GM21717 (cell line): Measurements from ENCODE around the gene NLGN3.
"Not testable (repeated sequence)": the region's sequence is repeated elsewhere in the genome, so short reads cannot be mapped to it uniquely, and the experiment has no call there.

Experiments
- ATAC-seq: cut with Tn5 transposase; IDR thresholded peaks from one replicate; pipeline ENCODE4 v1.9.1; 2021; ENCODE audit warnings: mild to moderate bottlenecking, moderate library complexity; ENCODE audit not compliant: unreplicated experiment

The NLGN3 gene

GRCh38 chrX:71168134-71168533 is 23.5 kb downstream of the NLGN3 start:
- no peak for ATAC-seq

DNA sequence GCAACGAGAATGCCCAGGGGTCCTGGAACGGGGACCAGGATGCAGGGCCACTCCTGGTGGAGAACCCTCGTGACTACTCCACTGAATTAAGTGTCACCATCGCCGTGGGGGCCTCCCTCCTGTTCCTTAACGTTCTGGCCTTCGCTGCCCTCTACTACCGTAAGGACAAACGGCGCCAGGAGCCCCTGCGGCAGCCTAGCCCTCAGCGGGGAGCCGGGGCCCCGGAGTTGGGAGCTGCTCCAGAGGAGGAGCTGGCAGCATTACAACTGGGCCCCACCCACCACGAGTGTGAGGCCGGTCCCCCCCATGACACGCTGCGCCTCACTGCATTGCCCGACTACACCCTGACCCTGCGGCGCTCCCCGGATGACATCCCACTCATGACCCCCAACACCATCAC is 24.9 kb downstream of the NLGN3 start:
- no peak for ATAC-seq

- no peak for ATAC-seq
Observed at GRCh38 chrX:71170660-71171059, 26.0 kb downstream of the NLGN3 start.

- no peak for ATAC-seq
Observed at GRCh38 chrX:71171110-71171801, 26.6 kb downstream of the NLGN3 start.

DNA sequence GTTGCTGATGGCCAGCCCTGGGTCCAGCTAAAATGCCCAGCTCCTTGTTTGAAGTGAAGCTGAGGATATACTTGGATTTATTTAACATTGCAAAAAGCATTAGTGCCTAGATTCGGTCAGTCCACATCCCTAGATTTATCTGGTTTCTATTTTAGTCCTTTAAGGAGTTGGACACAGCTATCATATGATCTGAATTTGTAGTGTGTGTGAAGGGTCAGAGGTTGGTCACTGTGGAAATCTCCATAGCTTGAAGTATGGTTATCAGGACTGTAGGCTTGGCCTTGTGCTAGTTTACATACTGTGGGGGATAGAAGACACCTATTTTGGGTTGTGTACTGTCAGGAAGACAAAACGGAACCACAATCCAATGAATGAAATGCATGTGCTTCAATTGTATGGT is 28.8 kb downstream of the NLGN3 start:
- ATAC-seq = no peak

GRCh38 chrX:71174795-71175194 is 30.2 kb downstream of the NLGN3 start:
- no peak for ATAC-seq

DNA sequence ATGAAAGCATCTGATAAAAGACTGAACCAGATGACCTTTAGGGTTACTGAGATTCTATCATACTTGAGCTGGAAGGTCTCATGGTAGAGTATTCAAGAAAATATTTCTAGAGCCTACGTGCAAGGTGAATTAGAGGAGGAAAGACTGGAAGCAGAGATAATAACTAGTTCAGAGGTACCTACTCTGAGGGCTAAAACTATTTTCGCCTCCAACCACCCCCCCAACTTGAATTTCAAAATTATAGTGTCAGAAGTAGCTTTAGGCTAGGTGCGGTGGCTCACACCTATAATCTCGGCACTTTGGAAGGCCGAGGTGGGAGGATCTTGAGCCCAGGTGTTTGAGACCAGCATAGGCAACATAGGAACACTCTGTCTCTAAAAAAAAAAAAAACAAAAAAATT is 30.9 kb downstream of the NLGN3 start:
- no peak for ATAC-seq

- ATAC-seq = no peak
Observed at GRCh38 chrX:71177327-71177726, 32.7 kb downstream of the NLGN3 start.

DNA sequence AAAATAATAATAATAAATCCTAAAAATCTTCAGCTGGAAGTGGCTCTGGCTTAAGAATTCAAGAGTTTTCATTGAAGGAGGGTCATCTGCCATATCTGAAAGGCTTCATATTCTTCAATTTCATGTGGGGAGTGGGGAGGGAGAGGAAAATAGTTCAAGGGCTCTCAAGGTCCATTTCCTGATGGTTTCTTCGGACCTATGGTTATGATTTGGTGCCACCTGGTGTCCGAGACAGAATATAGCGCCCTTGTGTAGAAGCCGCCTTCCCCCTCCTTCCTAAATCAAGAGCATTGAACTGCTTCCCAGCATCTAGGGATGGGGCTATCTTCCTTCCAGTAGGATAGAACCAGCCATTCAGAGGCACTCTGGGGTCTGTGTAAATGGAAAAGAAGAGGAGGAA is 34.3 kb downstream of the NLGN3 start:
- no peak for ATAC-seq

GRCh38 chrX:71180579-71181265 is 36.1 kb downstream of the NLGN3 start:
- not testable (repeated sequence) for ATAC-seq

DNA sequence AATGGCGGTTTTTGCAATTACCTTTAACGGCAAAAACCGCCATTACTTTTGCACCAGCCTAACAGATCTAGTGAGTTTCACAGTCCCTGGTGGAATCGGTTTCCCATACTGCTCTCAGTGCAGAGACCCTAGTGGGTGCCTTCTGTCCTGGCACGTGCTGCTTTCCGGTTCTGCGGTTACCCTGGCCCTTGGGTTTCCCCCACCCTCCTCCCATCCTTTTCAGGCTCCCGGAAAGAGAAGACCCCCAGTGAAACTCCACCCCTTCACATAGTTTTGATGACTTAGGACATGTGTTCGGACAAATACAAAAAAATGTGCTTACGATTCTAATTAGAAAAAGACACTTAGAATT is 36.9 kb downstream of the NLGN3 start:
- ATAC-seq = peak; percentile 41

DNA sequence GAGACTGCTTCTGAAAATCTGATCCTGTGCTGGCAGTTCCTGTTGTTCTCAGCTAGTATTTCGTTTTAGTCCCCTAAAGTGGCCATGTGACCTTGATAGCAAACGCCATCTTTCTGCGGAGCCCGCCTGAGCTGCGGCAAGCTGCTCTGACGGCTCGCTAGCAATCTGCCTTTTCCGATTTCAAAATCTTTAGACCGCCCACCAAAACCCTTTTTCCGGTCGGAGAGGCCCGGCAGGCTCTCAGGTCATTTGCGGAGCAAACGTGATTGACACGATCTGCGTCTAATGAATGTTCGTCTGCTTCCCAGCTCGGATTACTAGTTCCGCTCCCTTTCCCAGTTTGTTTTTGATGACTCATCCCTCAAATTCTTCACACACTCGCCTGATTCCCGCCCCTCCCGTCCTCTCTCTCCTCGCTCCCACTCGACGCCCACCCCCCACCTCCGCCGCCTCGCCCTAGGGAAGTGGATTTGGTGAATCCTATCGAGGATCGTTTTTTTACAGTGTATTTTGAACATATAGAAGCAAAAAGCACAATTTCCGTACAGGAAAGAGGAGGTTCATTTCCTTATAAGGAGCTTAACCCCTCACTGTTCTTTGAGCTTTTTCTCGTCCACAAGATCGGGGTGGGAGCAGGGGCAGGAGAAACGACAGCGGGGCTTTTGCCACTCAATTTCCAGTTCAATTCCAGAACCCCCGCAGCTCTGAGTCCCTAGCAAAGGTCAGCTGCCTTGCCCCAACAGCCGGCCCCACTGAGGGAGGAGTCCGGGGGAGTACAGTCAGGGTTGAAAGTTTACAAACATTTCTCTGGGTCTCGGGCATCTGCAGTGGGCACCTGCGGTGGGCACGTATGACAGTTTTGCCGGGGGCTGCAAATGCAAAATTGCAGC is 37.5 kb downstream of the NLGN3 start:
- ATAC-seq = peak; percentile 88

DNA sequence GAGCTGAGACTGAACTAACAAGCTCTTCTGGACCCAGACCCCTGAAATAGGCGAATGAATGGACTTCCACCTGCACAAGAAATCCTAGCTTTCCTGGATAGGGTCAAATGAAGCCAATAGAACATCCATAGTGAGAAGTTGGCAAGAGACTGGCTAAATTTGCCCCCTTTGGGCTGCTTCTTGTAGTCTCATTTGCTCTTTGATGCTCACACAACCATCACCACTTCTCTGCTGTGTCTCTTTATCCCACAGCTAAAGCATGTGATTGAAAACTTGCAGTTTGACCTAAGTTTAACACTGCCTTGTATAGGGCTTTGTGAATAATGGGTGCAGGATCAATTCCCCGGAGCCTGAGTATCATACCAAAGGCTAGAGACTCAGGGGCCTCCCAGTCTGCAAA is 38.2 kb downstream of the NLGN3 start:
- no peak for ATAC-seq

DNA sequence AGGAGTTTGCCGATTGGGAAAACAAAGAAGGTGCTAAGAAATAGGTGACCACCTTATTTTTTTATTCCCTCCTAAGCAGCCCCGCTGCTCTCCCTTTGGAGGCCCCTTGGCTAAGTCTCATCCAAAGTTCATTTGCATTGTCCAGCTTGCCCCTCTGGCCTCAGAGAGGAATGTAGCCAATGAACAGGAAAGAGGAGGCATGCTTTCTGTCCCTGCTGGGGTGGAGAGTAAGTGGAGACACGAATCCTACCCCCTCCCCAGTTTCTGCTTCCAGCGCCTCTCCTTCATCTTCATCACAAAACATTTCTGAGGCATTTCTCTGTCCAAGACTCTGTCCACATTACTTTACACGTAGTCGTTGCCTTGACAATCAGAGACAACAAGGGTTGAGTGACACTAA is 38.7 kb downstream of the NLGN3 start:
- no peak for ATAC-seq

- no peak for ATAC-seq
Observed at GRCh38 chrX:71184092-71184491, 39.5 kb downstream of the NLGN3 start.

DNA sequence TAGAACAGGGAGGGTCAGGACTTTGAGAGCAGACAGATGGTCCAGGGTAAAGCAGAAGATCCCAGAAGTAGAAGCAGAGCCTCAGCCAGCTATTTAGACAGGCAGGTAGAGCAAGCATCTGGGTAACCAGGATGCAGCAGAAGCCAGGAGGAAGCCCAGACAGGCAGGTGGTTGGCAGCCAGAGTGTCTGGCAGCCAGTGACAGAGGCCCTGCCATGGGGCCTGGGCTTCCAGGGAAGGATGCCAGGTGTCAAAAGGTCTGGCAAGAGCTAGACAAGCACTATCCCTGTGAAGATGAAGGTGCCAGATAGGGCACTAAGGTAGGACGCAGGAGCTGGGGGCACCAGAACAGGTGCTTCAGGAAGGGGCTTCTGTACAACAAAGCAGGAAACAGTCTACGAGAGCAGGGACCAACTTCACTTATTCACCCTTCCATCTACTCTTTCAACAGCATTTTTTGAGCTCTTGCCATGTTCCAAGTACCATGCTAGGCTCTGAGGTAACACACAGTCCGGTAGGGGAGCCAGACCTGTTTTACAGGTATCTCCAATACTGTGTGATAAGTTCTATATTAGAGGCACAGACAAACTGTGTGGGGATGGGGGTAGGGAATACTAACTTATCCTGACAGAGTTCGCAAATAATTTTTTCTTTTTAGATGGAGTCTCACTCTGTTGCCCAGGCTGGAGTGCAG is 40.3 kb downstream of the NLGN3 start:
- no peak for ATAC-seq

- ATAC-seq = no peak
Observed at GRCh38 chrX:71191248-71191647, 46.6 kb downstream of the NLGN3 start.

- peak; percentile 51 for ATAC-seq
Observed at GRCh38 chrX:71195964-71196649, 51.5 kb downstream of the NLGN3 start.

GRCh38 chrX:71198066-71198465 is 53.4 kb downstream of the NLGN3 start:
- peak; percentile 75 for ATAC-seq

DNA sequence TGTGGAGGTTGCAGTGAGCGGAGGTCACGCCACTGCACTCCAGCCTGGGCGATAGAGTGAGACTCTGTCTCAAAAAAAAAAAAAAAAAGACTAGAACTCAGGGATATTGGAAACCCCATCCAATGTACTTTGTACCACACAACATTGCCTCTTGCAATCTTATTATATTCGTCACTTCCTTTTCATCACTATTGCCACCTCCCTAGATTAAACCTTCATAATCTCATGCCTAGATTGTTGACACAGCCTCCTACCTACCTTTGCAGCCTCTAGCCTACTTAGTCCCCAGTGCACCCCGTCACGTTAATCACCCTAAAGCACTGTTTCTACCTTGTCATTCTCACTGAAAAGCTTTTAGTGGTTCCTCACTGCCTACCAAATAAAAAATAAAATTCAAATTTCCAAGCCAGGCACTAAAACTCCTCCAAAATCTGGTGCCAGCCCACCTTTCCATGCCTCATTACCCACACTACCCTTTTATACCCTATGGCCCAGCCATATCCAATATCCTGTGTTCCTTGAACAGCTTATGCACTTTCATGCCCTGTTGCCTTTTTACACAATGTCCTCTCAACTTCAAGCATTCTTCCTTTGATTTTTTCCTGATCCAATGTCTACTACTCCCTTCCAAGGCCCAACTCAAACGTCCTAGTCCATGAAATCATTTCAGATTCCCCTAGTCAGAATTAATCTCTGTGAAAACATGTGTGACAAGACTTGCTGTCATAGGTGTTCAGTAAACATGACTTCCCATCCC is 54.8 kb downstream of the NLGN3 start:
- ATAC-seq = no peak
